H9 (cell line): ENCODE measurements around the gene FLOT2. TPM values are rescaled to one million over a fixed set of nuclear protein-coding genes. Genes with fewer than 3 reads are reported as not detected.

Source experiments
- DNase-seq: peaks from one replicate; pipeline ENCODE4 v3.0.0-alpha.2; 2017
- H2AFZ ChIP-seq: one replicate; pipeline ENCODE4 v1.6.1; 2013; ENCODE audit warnings: mild to moderate bottlenecking, low read length, control low read depth, moderate library complexity
- H2AK5ac ChIP-seq: 2 replicates; pipeline ENCODE4 v1.6.1; 2013; ENCODE audit warnings: low read length, control low read depth, mixed read lengths; ENCODE audit not compliant: insufficient read length
- H2BK120ac ChIP-seq: one replicate; pipeline ENCODE4 v1.6.1; 2013; ENCODE audit warnings: low read depth, mild to moderate bottlenecking, low read length, control low read depth, inconsistent platforms; ENCODE audit not compliant: poor library complexity, severe bottlenecking
- H2BK12ac ChIP-seq: 2 replicates; pipeline ENCODE4 v1.6.1; 2013; ENCODE audit warnings: low read length, control low read depth, mixed read lengths, low read depth; ENCODE audit not compliant: insufficient read length
- H2BK15ac ChIP-seq: 2 replicates; pipeline ENCODE4 v1.6.1; 2013; ENCODE audit warnings: low read depth, low read length, control low read depth
- H2BK20ac ChIP-seq: one replicate; pipeline ENCODE4 v1.6.1; 2013; ENCODE audit warnings: low read depth, mild to moderate bottlenecking, low read length, control low read depth, inconsistent platforms; ENCODE audit not compliant: poor library complexity, severe bottlenecking
- H2BK5ac ChIP-seq: 2 replicates; pipeline ENCODE4 v1.6.1; 2013; ENCODE audit warnings: low read length, control low read depth, mixed read lengths; ENCODE audit not compliant: insufficient read length
- H3K14ac ChIP-seq: 2 replicates; pipeline ENCODE4 v1.6.1; 2013; ENCODE audit warnings: low read length, control low read depth; ENCODE audit not compliant: insufficient read depth
- H3K18ac ChIP-seq: 2 replicates; pipeline ENCODE4 v1.6.1; 2013; ENCODE audit warnings: low read depth, mild to moderate bottlenecking, mixed read lengths, low read length, control low read depth; ENCODE audit not compliant: insufficient read length
- H3K23ac ChIP-seq: 2 replicates; pipeline ENCODE4 v1.6.1; 2013; ENCODE audit warnings: low read length, control low read depth, mixed read lengths, low read depth; ENCODE audit not compliant: insufficient read length
- H3K23me2 ChIP-seq: 2 replicates; pipeline ENCODE4 v1.6.1; 2013; ENCODE audit warnings: low read depth, mild to moderate bottlenecking, mixed read lengths, low read length, control low read depth; ENCODE audit not compliant: insufficient read length, poor library complexity, severe bottlenecking
- H3K27ac ChIP-seq: 2 replicates; pipeline ENCODE4 v1.5.1; 2013; ENCODE audit warnings: low read length, control low read depth, mixed read lengths, low read depth; ENCODE audit not compliant: insufficient read length
- H3K27me3 ChIP-seq: 2 replicates; pipeline ENCODE4 v1.6.1; 2013; ENCODE audit warnings: low read length, control low read depth, inconsistent platforms; ENCODE audit not compliant: insufficient read depth
- H3K4ac ChIP-seq: 2 replicates; pipeline ENCODE4 v1.6.1; 2013; ENCODE audit warnings: low read depth, mild to moderate bottlenecking, control low read depth, inconsistent platforms, low read length, moderate library complexity
- H3K4me1 ChIP-seq: 2 replicates; pipeline ENCODE4 v1.6.1; 2013; ENCODE audit warnings: low read length, control low read depth, inconsistent platforms; ENCODE audit not compliant: insufficient read depth
- H3K4me2 ChIP-seq: 2 replicates; pipeline ENCODE4 v1.6.1; 2013; ENCODE audit warnings: low read length, control low read depth, mixed read lengths; ENCODE audit not compliant: insufficient read length, insufficient read depth
- H3K56ac ChIP-seq: 2 replicates; pipeline ENCODE4 v1.6.1; 2013; ENCODE audit warnings: low read depth, mild to moderate bottlenecking, mixed read lengths, low read length, control low read depth; ENCODE audit not compliant: insufficient read length
- H3K79me1 ChIP-seq: 2 replicates; pipeline ENCODE4 v1.6.1; 2013; ENCODE audit warnings: low read depth, mild to moderate bottlenecking, moderate library complexity, low read length, control low read depth, inconsistent platforms; ENCODE audit not compliant: insufficient read depth, poor library complexity, severe bottlenecking
- H3K79me2 ChIP-seq: 2 replicates; pipeline ENCODE4 v1.6.1; 2013; ENCODE audit warnings: low read length, control low read depth, inconsistent platforms; ENCODE audit not compliant: insufficient read depth
- H3K9ac ChIP-seq: 2 replicates; pipeline ENCODE4 v1.6.1; 2013; ENCODE audit warnings: low read length, control low read depth, mixed read lengths; ENCODE audit not compliant: insufficient read length; ENCODE audit errors: extremely low read depth
- H3K9me3 ChIP-seq: one replicate; pipeline ENCODE4 v1.6.1; 2013; ENCODE audit warnings: low read depth, low read length, inconsistent platforms; ENCODE audit not compliant: control insufficient read depth
- H3T11ph ChIP-seq: one replicate; pipeline ENCODE4 v1.6.1; 2013; ENCODE audit warnings: mild to moderate bottlenecking, low read length, control low read depth, inconsistent platforms
- H4K20me1 ChIP-seq: one replicate; pipeline ENCODE4 v1.6.1; 2013; ENCODE audit not compliant: control insufficient read depth, insufficient read length, insufficient read depth
- H4K5ac ChIP-seq: 2 replicates; pipeline ENCODE4 v1.6.1; 2013; ENCODE audit warnings: low read depth, mild to moderate bottlenecking, mixed read lengths, low read length, control low read depth; ENCODE audit not compliant: insufficient read length
- H4K8ac ChIP-seq: replicated peaks from 2 replicates; pipeline ENCODE4 v1.6.1; 2013; ENCODE audit warnings: low read length, control low read depth, mixed read lengths, low read depth; ENCODE audit not compliant: insufficient read length
- H4K91ac ChIP-seq: 2 replicates; pipeline ENCODE4 v1.6.1; 2013; ENCODE audit warnings: low read depth, mild to moderate bottlenecking, moderate library complexity, mixed read lengths, low read length, control low read depth; ENCODE audit not compliant: insufficient read length
- H3K27ac Mint-ChIP-seq, 3 experiments: 2 replicates in 2 of 3; 3 replicates in 1 of 3; pipeline ENCODE4 v1.8.0; 2020 to 2021; ENCODE audit warnings: mixed read lengths in 3 of 3, mild to moderate bottlenecking in 1 of 3, moderate library complexity in 1 of 3
- H3K27me3 Mint-ChIP-seq: 2 replicates; pipeline ENCODE4 v1.8.0; 2021; ENCODE audit warnings: low read depth, mild to moderate bottlenecking, moderate library complexity, mixed read lengths
- H3K36me3 Mint-ChIP-seq, 3 experiments: 2 replicates in 2 of 3; 3 replicates in 1 of 3; pipeline ENCODE4 v1.8.0; 2020 to 2021; ENCODE audit warnings: low read depth in 3 of 3, mixed read lengths in 3 of 3; ENCODE audit not compliant: insufficient read depth in 1 of 3
- H3K4me1 Mint-ChIP-seq, 2 experiments: 2 replicates each; pipeline ENCODE4 v1.8.0; 2020; ENCODE audit warnings: mixed read lengths in 2 of 2
- H3K4me3 Mint-ChIP-seq, 2 experiments: 2 replicates in 1 of 2; 3 replicates in 1 of 2; pipeline ENCODE4 v1.8.0; 2020 to 2021; ENCODE audit warnings: mild to moderate bottlenecking in 2 of 2, mixed read lengths in 2 of 2, moderate library complexity in 1 of 2
- H3K9me3 Mint-ChIP-seq, 2 experiments: 2 replicates in 1 of 2; 3 replicates in 1 of 2; pipeline ENCODE4 v1.8.0; 2020; ENCODE audit warnings: mild to moderate bottlenecking in 2 of 2, mixed read lengths in 2 of 2, moderate library complexity in 1 of 2
- CTCF ChIP-seq: fragments of 200-600 bp; sonication (generic); conservative IDR thresholded peaks from 3 replicates; pipeline ENCODE4 v1.8.0; 2021; ENCODE audit warnings: antibody characterized with exemption, mild to moderate bottlenecking
- WGBS: extraction: QIAGEN DNeasy Blood & Tissue Kit; methylation state at CpG from one replicate; pipeline ENCODE4 v1.1.7; 2013; ENCODE audit warnings: missing lambda C conversion rate, low lambda C conversion rate, mixed read lengths; ENCODE audit not compliant: insufficient read length; ENCODE audit errors: extremely low coverage; 5-methylcytosine and 5-hydroxymethylcytosine counted together
- long read RNA-seq: library from polyadenylated mRNA; unstranded; transcript quantifications from one replicate; pipeline ENCODE4 v2.0.0, GENCODE V29; 2020
- total RNA-seq: library from RNA; stranded (reverse); gene quantifications from 2 replicates; pipeline ENCODE4 v1.2.1, GENCODE V29; 2021

FLOT2 gene
- 173 and 185 TPM in 2 replicates for total RNA-seq
- long read RNA-seq, transcript FLOT2-202 (11 exons, 2,618 nt) = major isoform, 570 of 706 reads
- long read RNA-seq, transcript FLOT2-210 (11 exons, 2,585 nt) = minor isoform, 12 of 706 reads
- long read RNA-seq, transcript FLOT2-206 (12 exons, 2,679 nt) = minor isoform, 5 of 706 reads
- long read RNA-seq, partial matches to known transcripts = 17 of 706 reads
- long read RNA-seq, other reads (novel, unspliced or antisense) = 102 of 706 reads

GRCh38 chr17:28896884-28897768, at the start of gene FLOT2:
TSS of gene FLOT2 (minus strand) at chr17:28897733. CDS start at chr17:28897574, 159 bp downstream.
- H2AK5ac ChIP-seq = no peak within 1 kb of the TSS
- peak within 1 kb of the TSS; percentile 23 for H3K18ac ChIP-seq
- Mint-ChIP-seq H3K27me3 (peaks cover 3% of the 10 kb centered on the region), H3K9me3 (no peaks in the 10 kb centered on the region; a peak in 1 of 5 replicates), H3K4me1 (peaks cover 25 to 28% of the 10 kb centered on the region in 2 experiments), H3K27ac (peak within 1 kb of the TSS; percentile 78 to 96 (median 86); a peak in 6 of 7 replicates), H3K4me3 (peak within 1 kb of the TSS; percentile 93 to 96), H3K36me3 (peaks cover 20 to 34% (median 21%) of the 10 kb centered on the region in 3 experiments)
- peak within 1 kb of the TSS; percentile 49 for H3K14ac ChIP-seq
- no peak within 1 kb of the TSS for H3K23ac ChIP-seq
- no peak within 1 kb of the TSS for H3K56ac ChIP-seq
- H4K5ac ChIP-seq = no peak within 1 kb of the TSS
- WGBS = no CpG with 5 or more reads among the region's 73 CpGs
- peak; percentile 17; the same call in 2 of the 3 replicates for TF ChIP-seq CTCF
- DNase-seq = peak; percentile 77
- H4K91ac ChIP-seq = no peak within 1 kb of the TSS
- H3K79me2 ChIP-seq = peaks cover 4% of the 10 kb centered on the region; the same call in 1 of the 2 replicates
- no peak within 1 kb of the TSS for H3K27ac ChIP-seq
- H2AFZ ChIP-seq = no peak within 1 kb of the TSS
- no peak within 1 kb of the TSS for H2BK15ac ChIP-seq
- no peak within 1 kb of the TSS for H3K4ac ChIP-seq
- no peak within 1 kb of the TSS for H2BK12ac ChIP-seq
- no peaks in the 10 kb centered on the region for H3K9me3 ChIP-seq
- no peak within 1 kb of the TSS for H4K8ac ChIP-seq
- H2BK5ac ChIP-seq = no peak within 1 kb of the TSS
- peak within 1 kb of the TSS; percentile 60 for H3K9ac ChIP-seq
- H3T11ph ChIP-seq = no peak within 1 kb of the TSS
- H2BK20ac ChIP-seq = no peak within 1 kb of the TSS
- H3K79me1 ChIP-seq = peaks cover 4% of the 10 kb centered on the region
- 0 out of 2 replicates have a peak, but pooled peaks cover 3% of the 10 kb centered on the region for H3K27me3 ChIP-seq
- no peak within 1 kb of the TSS for H2BK120ac ChIP-seq
- H3K4me2 ChIP-seq = peak within 1 kb of the TSS; percentile 63
- no peaks in the 10 kb centered on the region for H4K20me1 ChIP-seq
- peaks cover 6% of the 10 kb centered on the region for H3K23me2 ChIP-seq
- H3K4me1 ChIP-seq = peaks cover 9% of the 10 kb centered on the region
